ENCODE measurements around the gene SCN8A.
"Not testable (repeated sequence)": the region's sequence is repeated elsewhere in the genome, so short reads cannot be mapped to it uniquely, and the experiment has no call there.

SCN8A gene

GRCh38 chr12:51591016-51591901 lies at the start of gene SCN8A:
Gene SCN8A, plus strand, starts transcription at chr12:51591233. Its CDS starts 71,585 bp downstream, at chr12:51662818.
- DNase-seq (ENCODE audit: low read depth): no peak

- DNase-seq (ENCODE audit: low read depth): no peak
Observed at GRCh38 chr12:51546097-51546496, 44.9 kb upstream of the SCN8A start.

GRCh38 chr12:51547606-51548005 lies 43.4 kb upstream of the SCN8A start:
- DNase-seq (ENCODE audit: low read depth): no peak

GRCh38 chr12:51548241-51548640 lies 42.8 kb upstream of the SCN8A start:
- no peak for DNase-seq (ENCODE audit: low read depth)

- no peak for DNase-seq (ENCODE audit: low read depth)
Observed at GRCh38 chr12:51549637-51550036, 41.4 kb upstream of the SCN8A start.

- not testable (repeated sequence) for DNase-seq (ENCODE audit: low read depth)
Observed at GRCh38 chr12:51568271-51569032, 22.6 kb upstream of the SCN8A start.

- no peak for DNase-seq (ENCODE audit: low read depth)
Observed at GRCh38 chr12:51579321-51579850, 11.6 kb upstream of the SCN8A start.

GRCh38 chr12:51589060-51589459 lies 2.0 kb upstream of the SCN8A start:
- no peak for DNase-seq (ENCODE audit: low read depth)

GRCh38 chr12:51589557-51590176 lies 1.4 kb upstream of the SCN8A start:
- no peak for DNase-seq (ENCODE audit: low read depth)

- DNase-seq (ENCODE audit: low read depth): no peak
Observed at GRCh38 chr12:51590347-51591015, 552 bp upstream of the SCN8A start.

GRCh38 chr12:51592034-51592705 lies 1.1 kb downstream of the SCN8A start:
- DNase-seq (ENCODE audit: low read depth): peak; percentile 85

- DNase-seq (ENCODE audit: low read depth): no peak
Observed at GRCh38 chr12:51593021-51593420, 2.0 kb downstream of the SCN8A start.

- no peak for DNase-seq (ENCODE audit: low read depth)
Observed at GRCh38 chr12:51593539-51593938, 2.5 kb downstream of the SCN8A start.

- no peak for DNase-seq (ENCODE audit: low read depth)
Observed at GRCh38 chr12:51598156-51598555, 7.1 kb downstream of the SCN8A start.

GRCh38 chr12:51600721-51601120 lies 9.7 kb downstream of the SCN8A start:
- no peak for DNase-seq (ENCODE audit: low read depth)

- DNase-seq (ENCODE audit: low read depth): no peak
Observed at GRCh38 chr12:51601241-51601640, 10.2 kb downstream of the SCN8A start.

GRCh38 chr12:51605896-51606295 lies 14.9 kb downstream of the SCN8A start:
- not testable (repeated sequence) for DNase-seq (ENCODE audit: low read depth)

GRCh38 chr12:51607197-51607596 lies 16.2 kb downstream of the SCN8A start:
- not testable (repeated sequence) for DNase-seq (ENCODE audit: low read depth)

- peak; percentile 66 for DNase-seq (ENCODE audit: low read depth)
Observed at GRCh38 chr12:51620448-51620847, 29.4 kb downstream of the SCN8A start.

GRCh38 chr12:51621156-51621922 lies 30.3 kb downstream of the SCN8A start:
- peak; percentile 47 for DNase-seq (ENCODE audit: low read depth)

Measured in GM04503 (cell line).